ENCODE data around the gene CARM1. TPM values are rescaled to one million over a fixed set of nuclear protein-coding genes. Genes with fewer than 3 reads are reported as not detected.

CARM1 gene
- total RNA-seq, 3 donors from 2014 or later (not counting 1 experiment from before 2014, with no cell fraction given), result 13.4 to 21.3 (median 19.8) TPM

DNA sequence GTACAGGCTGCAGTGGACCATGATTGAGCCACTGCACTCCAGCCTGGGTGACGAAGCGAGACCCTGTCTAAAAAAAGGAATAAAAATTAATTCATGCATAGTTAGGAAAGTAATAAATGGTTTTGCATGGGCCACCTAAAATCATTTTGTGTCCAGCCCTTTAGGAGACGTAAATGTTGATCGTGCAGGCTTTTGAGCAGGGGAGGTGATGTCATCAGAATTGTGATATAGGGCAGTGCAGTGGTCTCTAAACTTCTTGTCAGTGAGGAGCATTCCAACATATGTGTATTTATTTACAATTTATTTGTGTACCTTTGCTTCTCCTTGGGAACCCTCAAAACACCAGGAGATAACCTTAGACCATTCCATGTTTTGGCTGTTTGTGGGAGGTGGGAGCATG lies 92.5 kb downstream of the CARM1 start:
- WGBS (ENCODE audit: insufficient coverage), result 64% methylated on average over 4 of the region's 4 CpGs
- no peaks in the 10 kb centered on the region for H3K27me3 Mint-ChIP-seq (ENCODE audit: low read depth in 2 of 2)
- no peaks in the 10 kb centered on the region for H3K36me3 Mint-ChIP-seq
- ATAC-seq (no peak), DNase-seq (no peak)
- peaks cover 40 to 46% of the 10 kb centered on the region in 2 donors for H3K4me1 Mint-ChIP-seq
- Histone ChIP-seq H3K27me3 (ENCODE audit: control insufficient read depth, insufficient read depth, low read length) (no peaks in the 10 kb centered on the region), H3K27ac (ENCODE audit: low read length) (peak overlapping the region; percentile 48), H3K4me1 (ENCODE audit: control insufficient read depth, insufficient read depth, low read length) (peaks cover 47% of the 10 kb centered on the region), H3K9me3 (ENCODE audit: control insufficient read depth, insufficient read depth, low read length) (no peaks in the 10 kb centered on the region), H3K36me3 (ENCODE audit: control insufficient read depth, insufficient read depth, low read length) (no peaks in the 10 kb centered on the region), H3K4me3 (ENCODE audit: low read length) (no peak overlapping the region)
- peak overlapping the region; percentile 56 for H3K4me3 Mint-ChIP-seq
- TF ChIP-seq, protein P1, sequence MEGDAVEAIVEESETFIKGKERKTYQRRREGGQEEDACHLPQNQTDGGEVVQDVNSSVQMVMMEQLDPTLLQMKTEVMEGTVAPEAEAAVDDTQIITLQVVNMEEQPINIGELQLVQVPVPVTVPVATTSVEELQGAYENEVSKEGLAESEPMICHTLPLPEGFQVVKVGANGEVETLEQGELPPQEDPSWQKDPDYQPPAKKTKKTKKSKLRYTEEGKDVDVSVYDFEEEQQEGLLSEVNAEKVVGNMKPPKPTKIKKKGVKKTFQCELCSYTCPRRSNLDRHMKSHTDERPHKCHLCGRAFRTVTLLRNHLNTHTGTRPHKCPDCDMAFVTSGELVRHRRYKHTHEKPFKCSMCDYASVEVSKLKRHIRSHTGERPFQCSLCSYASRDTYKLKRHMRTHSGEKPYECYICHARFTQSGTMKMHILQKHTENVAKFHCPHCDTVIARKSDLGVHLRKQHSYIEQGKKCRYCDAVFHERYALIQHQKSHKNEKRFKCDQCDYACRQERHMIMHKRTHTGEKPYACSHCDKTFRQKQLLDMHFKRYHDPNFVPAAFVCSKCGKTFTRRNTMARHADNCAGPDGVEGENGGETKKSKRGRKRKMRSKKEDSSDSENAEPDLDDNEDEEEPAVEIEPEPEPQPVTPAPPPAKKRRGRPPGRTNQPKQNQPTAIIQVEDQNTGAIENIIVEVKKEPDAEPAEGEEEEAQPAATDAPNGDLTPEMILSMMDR (IDR thresholded peaks at IDR 0.05), result no peak
- peak overlapping the region; percentile 69 to 95 for H3K27ac Mint-ChIP-seq
- H3K9me3 Mint-ChIP-seq, result no peaks in the 10 kb centered on the region
- intact Hi-C loops (cut with micrococcal nuclease), result no loop called here

DNA sequence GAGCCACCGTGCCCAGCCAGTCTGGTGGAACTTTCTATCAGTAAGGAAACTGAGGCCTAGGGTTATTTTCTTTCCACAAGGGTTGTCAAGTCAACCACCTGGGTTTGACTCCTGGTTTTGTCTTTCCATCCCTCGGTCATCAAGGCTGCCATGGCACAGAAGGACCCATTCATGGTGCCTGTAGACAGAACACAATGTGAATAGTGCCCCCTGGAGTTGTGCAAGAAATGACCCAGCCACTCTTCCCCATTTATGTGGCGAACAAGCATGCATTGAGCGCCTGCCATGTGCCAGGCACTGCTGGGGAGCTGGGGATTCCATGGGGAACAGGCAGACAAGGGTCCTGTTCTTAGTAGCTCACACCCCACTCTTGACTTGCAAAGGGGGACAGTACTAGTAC lies 93.5 kb downstream of the CARM1 start:
- Histone ChIP-seq H3K4me1 (ENCODE audit: control insufficient read depth, insufficient read depth, low read length) (peaks cover 43% of the 10 kb centered on the region), H3K9me3 (ENCODE audit: control insufficient read depth, insufficient read depth, low read length) (no peaks in the 10 kb centered on the region), H3K27ac (ENCODE audit: low read length) (no peak overlapping the region), H3K36me3 (ENCODE audit: control insufficient read depth, insufficient read depth, low read length) (no peaks in the 10 kb centered on the region), H3K27me3 (ENCODE audit: control insufficient read depth, insufficient read depth, low read length) (no peaks in the 10 kb centered on the region), H3K4me3 (ENCODE audit: low read length) (no peak overlapping the region)
- Mint-ChIP-seq H3K9me3 (no peaks in the 10 kb centered on the region), H3K27ac (no peak overlapping the region), H3K27me3 (ENCODE audit: low read depth in 2 of 2) (no peaks in the 10 kb centered on the region), H3K4me3 (no peak overlapping the region), H3K4me1 (peaks cover 42 to 50% of the 10 kb centered on the region in 2 donors), H3K36me3 (no peaks in the 10 kb centered on the region)
- DNase-seq (no peak), ATAC-seq (no peak)
- intact Hi-C loops (cut with micrococcal nuclease), result no loop called here
- WGBS (ENCODE audit: insufficient coverage), result 93% methylated on average over 4 of the region's 4 CpGs
- TF ChIP-seq, protein P1 (IDR thresholded peaks at IDR 0.05), result no peak

DNA sequence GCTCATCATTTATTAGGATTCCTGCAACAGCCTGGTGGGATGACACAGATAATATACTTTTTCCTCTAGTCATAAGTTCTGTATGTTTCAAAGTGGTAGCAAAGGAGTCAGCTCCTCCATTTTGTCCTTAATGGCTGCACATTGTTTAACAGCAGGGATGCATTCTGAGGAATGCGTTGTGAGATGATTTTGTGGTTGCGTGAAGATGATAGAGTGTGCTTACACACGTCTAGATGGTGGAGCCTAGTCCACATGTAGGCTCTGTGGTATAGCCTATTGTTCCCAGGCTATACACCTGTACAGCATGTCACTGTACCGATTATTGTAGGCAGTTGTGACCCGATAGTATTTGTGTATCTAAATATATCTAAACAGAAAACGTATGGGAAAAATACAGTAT lies 94.0 kb downstream of the CARM1 start:
- no peak overlapping the region for H3K27ac ChIP-seq (ENCODE audit: low read length)
- no peaks in the 10 kb centered on the region for H3K36me3 ChIP-seq (ENCODE audit: control insufficient read depth, insufficient read depth, low read length)
- no peak overlapping the region for H3K4me3 ChIP-seq (ENCODE audit: low read length)
- H3K9me3 ChIP-seq (ENCODE audit: control insufficient read depth, insufficient read depth, low read length), result no peaks in the 10 kb centered on the region
- intact Hi-C loops (cut with micrococcal nuclease), result no loop called here
- Mint-ChIP-seq H3K4me3 (no peak overlapping the region), H3K36me3 (no peaks in the 10 kb centered on the region), H3K27me3 (ENCODE audit: low read depth in 2 of 2) (no peaks in the 10 kb centered on the region), H3K4me1 (peaks cover 42 to 49% of the 10 kb centered on the region in 2 donors), H3K9me3 (no peaks in the 10 kb centered on the region), H3K27ac (no peak overlapping the region)
- ATAC-seq (no peak), DNase-seq (no peak)
- TF ChIP-seq, protein P1 (IDR thresholded peaks at IDR 0.05), result no peak
- H3K27me3 ChIP-seq (ENCODE audit: control insufficient read depth, insufficient read depth, low read length), result no peaks in the 10 kb centered on the region
- WGBS (ENCODE audit: insufficient coverage), result 88% methylated on average over 4 of the region's 6 CpGs
- H3K4me1 ChIP-seq (ENCODE audit: control insufficient read depth, insufficient read depth, low read length), result peaks cover 39% of the 10 kb centered on the region

DNA sequence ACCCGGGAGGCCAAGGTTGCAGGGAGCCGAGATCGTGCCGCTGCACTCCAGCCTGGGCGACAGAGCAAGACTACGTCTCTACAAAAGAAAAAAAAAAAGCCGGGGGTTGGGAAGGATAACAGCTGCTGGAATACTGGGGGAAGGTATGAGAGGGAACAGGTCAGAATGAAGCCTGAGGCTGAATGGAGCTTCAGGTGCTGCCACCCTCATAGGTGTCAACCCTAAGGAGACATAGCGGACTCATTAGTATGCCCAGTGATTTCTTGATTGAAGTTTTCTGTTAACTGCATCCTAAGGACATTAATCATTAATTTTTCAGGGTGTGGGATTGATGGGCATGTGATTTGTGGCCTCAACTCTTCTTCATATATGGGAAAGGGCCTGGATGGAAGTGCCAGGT lies 95.5 kb downstream of the CARM1 start:
- intact Hi-C loops (cut with micrococcal nuclease), result no loop called here
- 96% methylated on average over 8 of the region's 8 CpGs for WGBS (ENCODE audit: insufficient coverage)

More for the DNA sequence above, 95.5 kb downstream of the CARM1 start:
- H3K27ac ChIP-seq (ENCODE audit: low read length), result no peak overlapping the region
- H3K27me3 ChIP-seq (ENCODE audit: control insufficient read depth, insufficient read depth, low read length), result no peaks in the 10 kb centered on the region
- no peaks in the 10 kb centered on the region for H3K27me3 Mint-ChIP-seq (ENCODE audit: low read depth in 2 of 2)
- TF ChIP-seq, protein P1 (IDR thresholded peaks at IDR 0.05), result no peak
- no peak overlapping the region for H3K4me3 Mint-ChIP-seq
- H3K4me3 ChIP-seq (ENCODE audit: low read length), result no peak overlapping the region
- ATAC-seq, result no peak
- no peaks in the 10 kb centered on the region for H3K9me3 ChIP-seq (ENCODE audit: control insufficient read depth, insufficient read depth, low read length)
- H3K36me3 ChIP-seq (ENCODE audit: control insufficient read depth, insufficient read depth, low read length), result no peaks in the 10 kb centered on the region
- peaks cover 34% of the 10 kb centered on the region for H3K4me1 ChIP-seq (ENCODE audit: control insufficient read depth, insufficient read depth, low read length)
- no peak overlapping the region for H3K27ac Mint-ChIP-seq
- DNase-seq, result no peak
- H3K9me3 Mint-ChIP-seq, result no peaks in the 10 kb centered on the region
- peaks cover 41 to 46% of the 10 kb centered on the region in 2 donors for H3K4me1 Mint-ChIP-seq
- H3K36me3 Mint-ChIP-seq, result no peaks in the 10 kb centered on the region

All from natural killer cell (primary cell).